ENCODE measurements around the gene PAAF1.

PAAF1 gene

GRCh38 chr11:73945396-73945795 lies 68.6 kb downstream of the PAAF1 start:
- DNase-seq (ENCODE audit: low read depth) = no peak

- no peak for DNase-seq (ENCODE audit: low read depth)
Measured at GRCh38 chr11:73946798-73947458, 70.1 kb downstream of the PAAF1 start.

GRCh38 chr11:73949246-73949645 lies 72.4 kb downstream of the PAAF1 start:
- no peak for DNase-seq (ENCODE audit: low read depth)

GRCh38 chr11:73949912-73950311 lies 73.1 kb downstream of the PAAF1 start:
- no peak for DNase-seq (ENCODE audit: low read depth)

GRCh38 chr11:73950869-73951710 lies 74.3 kb downstream of the PAAF1 start, which contains the start of gene DNAJB13:
TSS of gene DNAJB13 (plus strand) at chr11:73951026. CDS start at chr11:73951070, 44 bp downstream.
- DNase-seq (ENCODE audit: low read depth) = no peak

GRCh38 chr11:73951797-73952196 lies 75.0 kb downstream of the PAAF1 start:
- no peak for DNase-seq (ENCODE audit: low read depth)

GRCh38 chr11:73956876-73957653 lies 80.3 kb downstream of the PAAF1 start:
- DNase-seq (ENCODE audit: low read depth) = no peak

GRCh38 chr11:73957654-73958361 lies 81.0 kb downstream of the PAAF1 start:
- no peak for DNase-seq (ENCODE audit: low read depth)

GRCh38 chr11:73958521-73959141 lies 81.8 kb downstream of the PAAF1 start:
- DNase-seq (ENCODE audit: low read depth) = no peak

GRCh38 chr11:73961321-73961720 lies 84.5 kb downstream of the PAAF1 start:
- DNase-seq (ENCODE audit: low read depth) = no peak

GRCh38 chr11:73962101-73962705 lies 85.4 kb downstream of the PAAF1 start:
- DNase-seq (ENCODE audit: low read depth) = no peak

- DNase-seq (ENCODE audit: low read depth) = no peak
Measured at GRCh38 chr11:73963861-73964260, 87.1 kb downstream of the PAAF1 start.

GRCh38 chr11:73965076-73965763 lies 88.4 kb downstream of the PAAF1 start:
- DNase-seq (ENCODE audit: low read depth) = no peak

- no peak for DNase-seq (ENCODE audit: low read depth)
Measured at GRCh38 chr11:73965764-73966121, 88.9 kb downstream of the PAAF1 start.

GRCh38 chr11:73968356-73968966 lies 91.7 kb downstream of the PAAF1 start:
- no peak for DNase-seq (ENCODE audit: low read depth)

- no peak for DNase-seq (ENCODE audit: low read depth)
Measured at GRCh38 chr11:73969091-73969490, 92.3 kb downstream of the PAAF1 start.

- no peak for DNase-seq (ENCODE audit: low read depth)
Measured at GRCh38 chr11:73969991-73970800, 93.4 kb downstream of the PAAF1 start.

- no peak for DNase-seq (ENCODE audit: low read depth)
Measured at GRCh38 chr11:73971175-73971719, 94.4 kb downstream of the PAAF1 start.

GRCh38 chr11:73972187-73972586 lies 95.4 kb downstream of the PAAF1 start:
- DNase-seq (ENCODE audit: low read depth) = no peak

Measured in stimulated activated CD8-positive, alpha-beta memory T cell treated with anti-CD3 and anti-CD28 coated beads, Interleukin-12 subunit alpha, Interleukin-12 subunit beta, amount 100 ng/mL, for 4 hours (primary cell).